GM19043 (cell line): Measurements from ENCODE around the gene ATP2B2.

ENCODE experiments used
- ATAC-seq: cut with Tn5 transposase; IDR thresholded peaks from one replicate; pipeline ENCODE4 v1.9.1; 2021; ENCODE audit warnings: low read depth; ENCODE audit not compliant: unreplicated experiment

The ATP2B2 gene

GRCh38 chr3:10455545-10455914 lies 49.9 kb downstream of the ATP2B2 start:
- ATAC-seq, result no peak

DNA sequence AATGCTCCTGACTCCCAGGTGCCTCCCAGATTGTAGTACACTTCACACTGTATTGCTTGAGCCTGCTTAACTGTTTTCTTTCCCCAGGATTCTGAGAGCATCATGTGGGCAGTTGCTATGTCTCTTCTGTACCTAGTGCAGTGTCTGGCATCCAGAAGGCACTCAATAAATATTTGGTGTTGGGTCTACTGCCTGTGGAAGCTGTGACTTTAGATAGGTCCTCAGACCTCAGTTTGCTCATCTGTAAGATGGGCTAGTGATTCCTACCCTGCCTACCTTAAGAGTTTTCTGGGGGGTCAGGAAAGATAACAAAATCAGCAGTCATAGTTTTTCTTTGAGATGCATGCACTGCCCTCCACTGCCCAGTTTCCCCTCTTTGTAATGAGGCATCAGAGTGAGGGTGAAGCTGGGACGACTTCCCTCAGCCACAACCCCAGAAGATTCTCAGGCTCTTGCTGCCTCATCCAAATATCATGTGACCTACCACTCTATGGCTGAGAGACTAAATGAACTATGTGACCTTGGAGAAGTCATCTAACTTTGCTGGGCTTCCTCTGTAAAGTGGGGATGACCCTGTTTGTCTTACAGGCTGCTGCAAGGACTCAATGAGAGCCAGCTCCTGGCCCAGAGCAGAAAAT lies 50.4 kb downstream of the ATP2B2 start:
- ATAC-seq, result no peak

GRCh38 chr3:10453431-10454163 lies 51.8 kb downstream of the ATP2B2 start:
- ATAC-seq, result no peak

- ATAC-seq, result no peak
These were observed 54.6 kb downstream of the ATP2B2 start for GRCh38 chr3:10450494-10451440.

GRCh38 chr3:10449436-10449835 lies 56.0 kb downstream of the ATP2B2 start:
- ATAC-seq, result no peak

DNA sequence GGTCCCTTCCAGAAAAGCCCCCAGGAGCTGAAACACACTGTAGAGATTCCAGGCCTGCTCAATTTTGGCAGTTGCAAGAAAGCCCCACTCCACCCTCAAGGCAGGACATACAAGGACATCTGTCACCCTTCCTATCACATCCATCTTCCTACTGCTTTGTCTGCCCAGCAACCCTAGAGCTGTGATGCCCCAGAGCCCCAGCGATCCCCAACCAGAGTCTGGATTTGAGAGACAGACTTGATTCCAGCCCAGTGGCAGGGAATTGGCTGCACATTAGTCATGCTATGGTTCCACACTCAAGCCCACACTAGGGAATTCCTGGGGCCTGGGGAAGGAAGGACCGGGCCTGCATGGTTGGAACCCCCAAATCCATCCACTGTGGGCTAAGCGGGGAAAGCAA lies 56.8 kb downstream of the ATP2B2 start:
- no peak for ATAC-seq

- no peak for ATAC-seq
These were observed 57.7 kb downstream of the ATP2B2 start for GRCh38 chr3:10447527-10448260.

DNA sequence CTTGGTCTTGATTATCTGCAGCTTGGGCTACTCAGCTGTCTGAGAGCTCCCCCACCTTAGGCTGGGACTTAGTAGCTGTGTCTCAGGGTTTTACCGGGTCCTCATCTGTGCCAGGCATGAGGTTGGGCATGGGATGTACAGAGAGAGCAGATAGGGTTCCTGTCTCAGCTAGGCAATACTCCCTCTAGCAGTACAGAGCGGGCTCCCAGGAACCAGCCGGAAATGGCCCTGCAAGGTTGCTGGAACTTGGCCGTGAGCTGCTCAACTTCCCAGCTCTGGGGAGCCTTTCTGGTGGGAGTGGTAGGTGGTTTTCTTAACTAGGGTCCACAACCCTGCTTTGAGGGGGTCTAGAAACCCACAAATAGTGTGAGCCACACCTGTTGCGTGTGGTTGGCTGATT lies 58.3 kb downstream of the ATP2B2 start:
- ATAC-seq, result no peak

DNA sequence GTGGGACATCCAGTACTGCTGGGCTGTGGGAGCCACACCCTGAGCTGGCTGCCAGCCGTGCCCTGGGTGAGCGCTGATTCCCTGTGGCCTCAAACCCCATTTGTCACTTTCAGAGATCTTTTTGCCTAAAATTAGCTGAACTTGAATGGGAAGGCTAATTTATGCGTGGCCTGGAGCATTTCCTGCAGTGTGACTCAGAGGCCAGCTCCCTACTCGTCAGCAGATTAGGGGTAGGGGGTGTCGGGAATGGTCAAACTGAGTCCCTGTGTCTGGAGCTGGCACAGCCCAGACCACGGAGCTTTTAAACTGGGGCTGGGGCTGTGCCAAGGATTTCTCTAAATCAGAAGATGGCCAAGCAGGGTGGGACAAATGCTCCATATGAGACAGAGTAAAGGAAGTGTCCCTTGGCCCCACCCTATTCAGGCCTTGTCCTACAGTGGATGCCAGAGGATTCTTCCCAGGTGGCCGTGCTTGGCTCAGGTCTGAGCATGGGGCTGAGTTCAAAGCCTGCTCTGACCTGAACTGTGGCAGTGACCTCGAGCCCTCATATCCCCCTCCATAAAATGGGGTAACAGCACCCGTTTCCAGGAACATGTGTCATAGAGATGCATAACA lies 59.7 kb downstream of the ATP2B2 start:
- ATAC-seq, result no peak

GRCh38 chr3:10444511-10444910 lies 60.9 kb downstream of the ATP2B2 start:
- no peak for ATAC-seq

DNA sequence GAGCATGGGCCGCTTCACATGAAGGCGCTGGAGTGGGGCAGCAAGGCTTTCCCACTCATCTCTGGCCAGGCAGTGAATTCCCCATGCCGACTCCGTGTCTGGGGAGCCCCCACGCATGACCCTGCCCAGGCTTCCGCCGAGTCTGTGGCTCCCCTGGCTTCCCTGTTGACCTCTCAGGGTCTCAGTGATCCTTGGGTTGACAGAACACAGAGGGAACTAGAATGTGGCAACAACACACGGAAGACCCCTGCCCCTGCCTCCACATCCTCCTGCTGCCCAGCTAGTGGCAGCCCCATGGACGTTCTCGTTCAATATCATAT lies 61.3 kb downstream of the ATP2B2 start:
- ATAC-seq, result no peak

DNA sequence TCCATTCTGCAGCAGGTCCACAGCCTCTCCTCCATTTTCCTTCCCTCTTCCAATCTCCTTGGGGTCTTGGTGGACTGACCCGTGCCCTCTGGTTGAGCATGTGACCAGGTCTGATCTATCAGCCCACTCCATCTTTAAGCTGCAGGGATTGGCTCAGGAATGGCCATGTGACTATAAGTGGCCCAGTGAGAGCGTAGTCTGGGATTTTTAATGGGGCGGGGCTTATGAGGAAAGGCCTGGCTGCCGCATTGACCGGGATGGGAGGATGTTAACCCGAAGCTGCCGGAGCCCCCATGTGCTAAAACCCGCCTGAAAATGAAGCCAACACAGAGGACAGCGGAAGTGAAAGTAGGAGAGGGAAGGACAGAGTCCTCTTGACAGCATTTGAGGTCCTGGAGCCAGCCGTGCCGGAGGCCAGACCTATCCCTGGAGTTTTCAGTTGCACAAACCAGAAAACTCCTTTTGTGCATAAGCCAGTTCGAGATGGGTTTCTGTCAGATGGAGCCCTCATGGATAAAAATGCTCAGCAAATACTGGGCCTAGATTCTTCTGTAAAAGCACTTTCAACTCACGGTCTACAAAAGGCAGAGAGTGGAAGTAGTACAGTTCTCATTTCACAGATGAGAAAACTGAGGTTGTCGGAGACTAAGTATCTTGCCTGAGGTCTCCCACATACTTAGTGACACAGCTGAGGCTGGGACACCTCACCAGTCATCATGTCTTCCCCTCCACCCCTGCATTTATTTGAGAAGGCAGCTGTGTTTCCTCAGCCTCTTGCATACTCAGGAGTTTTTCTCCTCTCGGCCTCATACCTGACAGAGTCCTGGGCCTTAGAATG lies 61.9 kb downstream of the ATP2B2 start:
- no peak for ATAC-seq

GRCh38 chr3:10442151-10442795 lies 63.1 kb downstream of the ATP2B2 start:
- no peak for ATAC-seq

GRCh38 chr3:10440684-10441083 lies 64.7 kb downstream of the ATP2B2 start:
- ATAC-seq, result no peak

GRCh38 chr3:10438902-10439610 lies 66.3 kb downstream of the ATP2B2 start:
- no peak for ATAC-seq

DNA sequence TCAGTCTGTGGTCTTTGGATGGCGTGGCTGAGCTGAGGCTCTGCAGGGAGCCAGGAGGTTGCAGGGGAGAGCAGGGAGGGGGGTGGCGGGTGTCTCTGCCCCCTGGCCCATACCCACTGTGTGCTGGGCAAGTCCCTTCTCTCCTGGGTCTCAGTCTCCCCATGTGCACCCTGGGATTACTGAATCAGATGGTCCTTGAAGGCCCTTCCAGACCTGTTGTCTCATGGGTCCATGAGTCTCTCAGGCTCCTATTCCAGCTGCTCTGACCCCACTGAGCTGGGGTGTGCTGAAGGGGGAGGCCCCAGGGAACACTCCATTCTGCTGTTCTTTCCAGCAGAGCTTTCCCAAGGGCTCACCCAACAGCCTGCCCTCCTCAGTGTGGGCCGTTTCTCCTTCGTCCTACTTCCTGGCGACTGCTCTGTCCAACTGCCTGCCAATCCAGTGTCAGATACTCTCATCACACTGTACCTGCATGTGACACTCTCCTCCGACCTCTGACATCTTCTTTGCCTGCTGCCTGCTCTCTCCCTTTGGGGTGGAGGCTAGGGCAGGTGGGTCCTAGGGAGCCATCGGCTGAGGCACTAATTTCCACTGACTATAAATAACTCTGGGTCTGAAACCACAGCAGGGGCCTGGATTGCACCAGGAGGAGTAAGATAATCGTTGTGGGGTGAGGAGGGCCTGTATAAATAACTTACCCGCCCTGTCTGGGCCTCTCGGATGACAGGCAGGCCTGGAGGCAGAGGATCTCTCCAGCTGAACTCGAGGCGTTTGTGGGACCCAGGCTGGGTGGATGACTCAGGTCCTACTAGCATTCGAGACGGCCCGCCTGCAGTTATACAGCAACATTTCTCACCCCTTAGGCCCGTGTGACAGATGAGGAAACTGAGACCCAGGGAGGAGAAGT lies 67.1 kb downstream of the ATP2B2 start:
- no peak for ATAC-seq

DNA sequence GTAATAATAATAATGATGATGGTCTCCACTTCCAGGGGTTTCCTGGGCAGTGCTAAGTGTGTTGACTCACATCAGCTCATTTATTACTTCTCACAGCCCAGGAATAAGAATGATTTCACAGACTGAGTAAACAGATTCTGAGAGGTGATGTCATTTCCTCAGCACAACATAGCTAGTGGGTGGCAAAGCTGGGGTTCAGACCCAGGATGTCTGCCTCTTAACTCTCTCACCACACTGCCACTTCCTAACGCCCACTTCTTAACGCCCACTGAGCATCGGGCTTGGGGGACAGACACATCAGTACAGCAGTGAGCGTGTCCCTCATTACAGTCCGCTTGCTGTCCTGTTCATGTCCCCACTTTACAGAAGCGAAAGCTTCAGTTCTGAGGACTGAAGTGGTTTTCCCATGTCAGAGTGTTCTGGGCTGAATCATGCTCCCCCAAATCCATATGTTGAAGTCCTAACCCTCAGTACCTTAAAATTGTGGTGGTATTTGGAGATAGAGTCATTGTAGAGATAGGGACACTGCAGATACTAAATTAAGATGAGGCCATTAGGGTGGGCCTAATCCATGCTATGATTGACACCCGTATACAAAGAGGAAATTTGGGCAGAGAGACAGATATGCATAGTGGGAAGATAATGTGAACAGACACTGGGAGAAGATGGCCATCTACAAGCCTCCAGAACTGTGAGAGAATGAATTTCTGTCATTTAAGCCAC lies 68.0 kb downstream of the ATP2B2 start:
- ATAC-seq, result no peak
